ELR (cell line): ENCODE measurements around the gene FAM47E.
"Not testable (repeated sequence)": the region's sequence is repeated elsewhere in the genome, so short reads cannot be mapped to it uniquely, and the experiment has no call there.

Experiments used
- DNase-seq: peaks from one replicate; pipeline ENCODE4 v3.0.0-alpha.2; 2015; ENCODE audit warnings: low read depth

Gene FAM47E

GRCh38 chr4:76270244-76271175, 19.0 kb downstream of the FAM47E start:
- no peak for DNase-seq

DNA sequence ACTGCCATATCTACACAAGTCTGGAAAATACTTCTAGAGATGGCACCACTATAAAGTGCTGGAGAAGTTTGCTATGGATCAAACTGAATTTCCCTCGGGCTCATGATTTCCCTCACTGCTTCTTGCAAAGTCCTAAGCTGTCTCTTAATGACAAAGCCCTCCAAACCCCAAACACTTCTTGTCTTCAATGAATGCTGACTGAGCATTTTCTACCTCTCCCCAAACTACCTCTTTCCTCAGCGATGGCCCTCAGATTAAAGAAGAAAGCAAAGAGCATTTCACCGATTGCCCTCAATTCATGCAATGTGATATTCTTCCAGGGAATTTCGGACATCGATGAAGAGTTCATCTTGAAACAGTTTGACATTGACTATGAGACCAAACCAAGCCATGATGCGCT, 19.7 kb downstream of the FAM47E start:
- DNase-seq: no peak

- DNase-seq: no peak
These were observed 20.6 kb downstream of the FAM47E start for GRCh38 chr4:76272073-76272472.

DNA sequence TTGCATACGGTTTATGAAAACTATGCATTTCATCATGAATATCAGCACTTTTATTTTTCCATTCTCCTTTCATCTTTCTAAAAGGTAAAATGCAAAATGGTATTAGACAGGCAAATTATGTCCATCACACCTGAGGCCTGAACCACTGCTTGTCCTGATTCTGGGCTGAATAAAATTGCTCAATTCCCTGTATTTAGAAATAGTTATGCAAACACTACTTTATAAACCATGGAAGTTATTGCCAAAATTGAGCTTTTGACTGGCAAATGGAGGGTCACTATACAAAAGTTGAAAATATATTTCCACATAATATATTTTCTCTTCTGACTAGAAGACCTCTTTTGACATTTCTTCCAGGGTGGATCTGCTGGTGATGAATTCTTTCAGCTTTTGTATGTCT, 21.1 kb downstream of the FAM47E start:
- DNase-seq: no peak

DNA sequence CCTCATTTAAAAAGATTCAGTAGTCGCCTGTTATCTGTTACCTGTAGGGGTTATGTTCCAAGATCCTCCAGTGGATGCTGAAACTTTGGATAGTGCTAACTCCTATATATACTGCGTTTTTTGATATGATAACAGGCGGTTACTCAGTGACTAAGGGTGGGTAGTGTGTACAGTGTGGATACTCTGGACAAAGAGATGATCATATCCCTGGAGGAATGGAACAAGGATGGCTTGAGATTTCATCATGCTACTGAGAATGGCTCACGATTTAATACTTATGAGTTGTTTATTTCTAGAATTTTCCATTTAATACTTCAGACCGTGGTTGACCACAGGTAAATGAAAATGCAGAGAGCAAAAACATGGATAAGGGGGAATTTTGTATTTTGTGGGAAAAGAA, 21.5 kb downstream of the FAM47E start:
- DNase-seq: no peak

DNA sequence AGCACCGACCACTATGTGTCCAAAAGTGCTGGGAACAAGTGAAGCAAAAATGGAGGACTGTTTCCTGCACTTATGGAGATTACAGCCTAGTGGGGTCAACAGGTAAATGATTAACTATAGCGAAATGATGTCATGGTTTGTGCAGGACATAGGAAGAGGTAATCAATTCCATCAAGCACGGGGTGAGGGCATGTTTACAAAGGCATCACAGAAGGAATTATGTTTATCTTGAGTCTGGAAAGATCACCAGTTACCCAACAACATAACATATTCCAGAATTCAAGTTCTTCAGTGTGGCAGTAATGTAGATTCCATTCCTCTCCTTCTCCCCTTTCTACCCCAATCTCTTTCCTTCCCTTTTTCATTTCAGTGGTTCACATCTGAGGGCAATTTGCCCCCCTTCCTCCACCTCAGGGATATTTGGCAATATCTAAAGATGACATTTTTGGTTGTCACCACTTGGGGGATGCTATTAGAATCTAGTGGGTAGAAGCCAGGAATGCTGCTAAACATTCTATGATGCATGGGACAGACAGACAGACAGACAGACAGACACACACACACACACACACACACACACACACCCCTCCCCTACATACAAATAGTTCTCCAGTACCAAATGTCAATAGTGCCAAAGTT, 24.1 kb downstream of the FAM47E start:
- DNase-seq: no peak

DNA sequence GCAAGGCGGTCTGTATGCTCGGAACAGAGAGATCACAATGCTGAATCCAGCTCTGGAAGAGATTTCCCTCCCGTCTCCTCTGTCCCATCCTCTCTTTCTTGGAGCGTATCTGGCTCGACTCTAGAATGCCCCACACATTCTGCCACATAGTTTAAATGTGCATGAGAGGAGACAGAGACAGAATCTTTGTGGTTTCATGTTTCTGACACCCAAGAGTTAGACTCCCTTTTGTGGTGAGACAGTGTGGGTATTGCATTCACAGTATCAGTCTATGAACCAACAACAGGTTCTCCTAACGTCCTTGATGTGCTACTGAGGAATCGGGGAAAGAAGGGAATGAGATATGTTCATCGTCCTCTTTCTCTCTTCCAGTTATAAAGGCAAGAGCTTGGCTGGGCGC, 25.3 kb downstream of the FAM47E start:
- no peak for DNase-seq

DNA sequence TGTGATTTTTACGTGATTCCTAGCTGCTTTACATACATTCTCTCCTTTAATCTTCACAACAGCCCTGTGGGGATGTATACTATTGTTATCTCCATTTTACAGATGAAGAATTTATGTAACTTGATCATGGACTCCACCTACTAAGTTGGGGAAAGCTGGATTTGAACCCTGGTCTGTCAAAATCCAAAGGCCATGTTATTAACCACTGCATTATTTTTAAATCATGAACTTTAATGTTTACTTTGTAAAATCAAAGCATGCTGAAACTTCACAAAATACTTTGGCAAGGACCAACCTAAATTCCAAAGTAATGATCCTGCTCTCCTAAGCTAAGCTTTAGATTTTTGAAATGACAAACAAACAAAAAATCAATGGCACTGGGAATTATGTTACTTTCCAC, 26.1 kb downstream of the FAM47E start:
- no peak for DNase-seq

DNA sequence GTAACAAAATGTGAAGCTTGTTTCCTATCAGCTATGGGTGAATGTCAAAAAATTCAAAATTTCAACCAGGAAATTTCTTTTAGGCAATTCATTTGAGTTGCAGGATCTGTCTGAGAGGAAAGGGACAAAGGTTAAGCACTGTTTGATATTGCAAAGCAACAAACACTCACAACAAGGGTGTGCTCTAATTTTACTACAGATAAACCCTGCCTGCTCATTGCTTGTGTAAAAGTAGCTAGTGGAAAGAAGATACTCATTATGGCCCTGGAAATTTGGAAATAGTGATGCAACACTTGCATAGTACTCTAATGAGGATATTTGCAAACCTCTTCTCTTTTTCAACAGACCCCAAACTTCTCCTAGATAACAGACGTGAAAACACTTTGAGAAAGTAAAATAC, 27.1 kb downstream of the FAM47E start:
- no peak for DNase-seq

DNA sequence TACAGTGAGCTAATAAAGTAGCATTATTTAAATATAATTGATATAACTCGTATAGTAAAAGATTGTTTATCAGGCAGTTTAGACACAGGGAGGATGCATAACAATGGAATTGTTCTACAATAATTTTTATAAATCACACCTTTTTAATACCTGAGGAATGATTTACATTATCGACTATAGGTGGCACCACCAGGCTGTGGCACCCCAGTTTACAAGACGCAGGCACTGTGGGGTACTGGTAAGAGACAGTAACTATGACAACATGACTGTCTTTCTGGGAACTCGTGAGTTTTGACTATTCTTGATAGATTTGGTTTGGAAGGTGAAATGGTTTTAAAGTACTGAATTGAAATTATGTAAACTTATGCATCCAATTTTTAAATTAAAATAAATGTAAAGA, 27.9 kb downstream of the FAM47E start:
- peak; percentile 16 for DNase-seq

- no peak for DNase-seq
These were observed 29.2 kb downstream of the FAM47E start for GRCh38 chr4:76280488-76281441.

DNA sequence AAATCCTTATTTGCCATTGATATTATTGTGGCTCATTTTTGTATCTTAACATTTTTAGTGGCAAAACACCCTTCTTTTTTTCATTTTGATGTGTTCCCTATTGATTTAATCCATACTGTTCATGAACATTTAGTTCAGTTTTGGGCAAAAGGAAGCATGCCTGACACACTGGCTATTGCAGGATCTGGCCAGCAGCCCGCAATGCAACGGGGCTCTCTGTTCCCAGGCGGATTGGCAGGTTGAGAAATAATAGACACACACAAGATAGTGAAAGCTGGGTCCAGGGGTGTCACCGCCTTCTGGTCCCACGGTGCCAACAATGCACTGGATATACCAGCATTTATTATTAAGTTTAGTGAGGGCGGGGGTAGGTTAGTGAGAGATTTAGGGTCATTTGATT, 30.1 kb downstream of the FAM47E start:
- DNase-seq: not testable (repeated sequence)

DNA sequence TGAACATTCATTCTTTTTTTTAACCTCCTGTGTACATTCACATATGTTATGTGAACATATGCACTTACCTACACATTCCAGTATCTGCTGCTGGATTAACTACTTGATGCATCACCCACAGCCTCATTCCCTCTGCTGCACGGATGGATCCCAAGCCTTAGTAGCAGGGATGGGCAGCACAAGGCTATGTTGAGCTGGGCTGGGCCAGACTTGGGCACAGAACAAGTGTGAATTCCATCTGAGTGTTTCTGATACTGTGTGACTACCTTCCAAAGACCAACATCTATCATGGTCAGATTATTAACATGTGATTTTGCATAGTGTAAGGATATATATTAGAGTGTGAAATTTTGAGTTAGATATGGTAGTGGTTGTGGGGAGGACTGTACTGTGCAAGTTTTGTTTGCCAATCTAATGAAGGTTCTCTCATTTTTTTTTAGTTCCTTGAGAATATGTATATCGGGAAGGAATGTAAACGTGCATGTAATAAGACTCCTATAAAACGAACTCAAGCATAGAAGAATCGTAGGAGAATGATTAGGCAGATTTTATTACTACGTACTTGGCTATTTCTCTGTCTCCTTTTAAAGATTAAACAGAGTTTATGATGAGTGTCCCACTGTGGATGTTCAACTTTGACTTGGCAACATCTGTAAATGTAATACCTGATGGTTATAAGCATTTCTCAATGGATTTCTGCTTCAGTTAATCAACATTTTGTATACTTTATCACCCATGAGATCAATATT, 31.6 kb downstream of the FAM47E start:
- DNase-seq: no peak

GRCh38 chr4:76283900-76284299, 32.4 kb downstream of the FAM47E start:
- DNase-seq: no peak

DNA sequence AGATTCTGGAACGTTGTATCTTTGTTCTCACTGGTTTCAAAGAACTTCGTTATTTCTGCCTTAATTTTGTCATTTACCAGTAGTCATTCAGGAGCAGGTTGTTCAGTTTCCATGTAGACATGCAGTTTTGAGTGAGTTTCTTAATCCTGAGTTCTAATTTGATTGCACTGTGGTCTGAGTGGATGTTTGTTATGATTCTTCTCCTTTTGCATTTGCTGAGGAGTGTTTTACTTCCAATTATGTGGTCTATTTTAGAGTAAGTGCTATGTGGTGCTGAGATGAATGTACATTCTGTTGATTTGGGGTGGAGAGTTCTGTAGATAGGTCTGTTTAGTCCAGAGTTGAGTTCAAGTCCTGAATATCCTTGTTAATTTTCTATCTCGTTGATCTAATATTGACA, 36.3 kb downstream of the FAM47E start:
- DNase-seq: not testable (repeated sequence)

- DNase-seq: no peak
These were observed 41.2 kb downstream of the FAM47E start for GRCh38 chr4:76292730-76293129.

DNA sequence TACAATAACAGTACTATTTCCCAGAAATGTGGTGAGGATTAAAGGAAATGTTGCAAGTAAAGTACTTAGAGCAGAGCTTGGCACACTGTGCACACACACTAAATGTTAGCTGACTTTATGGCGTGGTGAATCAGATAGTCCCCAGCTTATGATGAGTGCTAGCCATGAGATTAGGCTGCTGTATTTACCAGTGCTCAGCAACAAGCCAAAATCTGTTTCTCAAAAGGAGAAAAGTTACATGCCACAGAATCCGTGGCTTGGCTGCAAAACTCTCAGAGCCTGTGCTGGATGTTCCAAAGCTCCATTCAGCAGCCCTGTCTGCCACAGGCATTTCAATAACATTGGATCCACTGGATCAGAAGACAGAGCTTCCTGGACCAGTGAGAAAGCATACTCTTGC, 42.3 kb downstream of the FAM47E start:
- DNase-seq: no peak

DNA sequence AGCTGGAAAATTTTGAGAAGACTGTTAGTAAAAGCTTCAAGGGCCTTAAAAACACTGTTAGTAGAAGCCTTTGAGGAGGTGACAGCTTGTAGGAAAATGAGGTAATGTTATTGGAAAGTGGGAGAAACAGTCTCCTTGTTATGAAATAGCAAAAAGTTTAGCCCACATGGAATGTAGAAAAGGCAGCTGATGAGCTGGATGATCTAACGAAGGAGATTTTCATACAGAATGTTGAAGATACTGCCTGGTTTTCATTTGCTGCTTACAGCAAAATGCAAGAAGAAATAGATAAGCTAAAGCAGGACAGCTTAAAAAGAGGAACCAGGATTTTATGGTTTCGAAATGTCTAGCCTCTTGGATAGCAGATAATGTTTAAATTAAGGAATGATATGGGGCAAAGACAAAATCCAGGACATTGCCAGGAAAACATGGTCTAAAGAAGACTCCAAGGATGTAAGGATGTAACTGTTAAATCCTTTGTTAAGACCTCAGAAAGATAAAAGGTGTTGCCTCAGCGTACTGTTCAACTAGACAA, 44.8 kb downstream of the FAM47E start:
- DNase-seq: no peak

GRCh38 chr4:76298227-76298626, 46.7 kb downstream of the FAM47E start:
- DNase-seq: no peak

DNA sequence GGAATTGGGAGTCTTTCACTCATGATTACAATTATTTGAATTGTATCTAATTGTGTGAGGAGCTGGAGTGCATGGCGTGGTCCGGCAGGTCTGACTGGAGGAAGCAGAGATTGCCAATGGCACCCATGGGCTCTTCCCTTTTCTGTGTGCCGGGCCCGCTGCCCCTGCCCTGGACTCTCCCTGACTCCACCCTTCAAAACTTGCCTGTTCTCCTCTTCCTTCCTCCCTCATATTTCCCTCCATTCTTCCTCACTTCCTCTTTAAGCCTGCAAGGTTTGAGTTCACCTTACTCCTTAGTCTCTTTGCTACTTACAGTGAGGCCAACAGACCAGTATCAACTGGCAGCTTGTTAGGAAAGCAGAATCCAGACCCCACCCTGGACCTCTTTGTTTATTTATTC, 48.5 kb downstream of the FAM47E start:
- DNase-seq: no peak

DNA sequence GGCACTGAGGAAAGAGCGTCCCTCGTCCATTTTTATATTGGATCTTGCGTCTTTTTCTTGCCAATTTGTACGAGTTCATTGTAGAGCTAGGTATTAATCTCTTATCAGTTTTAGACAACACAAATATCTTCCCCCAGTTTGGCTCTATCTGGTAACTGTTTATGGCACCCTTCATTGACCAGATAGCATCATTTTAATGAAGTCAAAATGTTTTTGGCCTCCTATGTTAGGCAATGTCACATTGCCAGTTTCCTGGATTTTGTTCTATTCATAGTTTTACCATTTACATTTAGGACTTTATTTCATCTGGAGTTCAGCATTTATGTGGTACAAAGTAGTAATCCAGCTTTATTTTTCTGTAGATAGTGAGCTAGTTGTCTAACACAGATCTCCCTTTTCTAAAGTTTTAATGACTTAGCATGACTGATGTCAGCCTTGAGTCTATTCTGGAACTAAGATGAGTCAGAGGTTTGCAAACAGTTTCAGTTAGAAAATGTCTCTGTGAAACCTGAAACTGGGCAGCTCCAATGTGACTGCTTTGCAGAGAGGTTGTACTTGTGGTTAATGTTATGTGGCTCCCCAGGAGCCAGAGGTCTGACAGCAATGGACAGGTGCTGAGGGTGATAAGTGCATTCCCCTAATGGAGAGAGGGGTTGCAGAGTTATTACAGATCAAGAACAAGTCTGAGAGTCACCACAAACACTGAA, 49.7 kb downstream of the FAM47E start:
- peak; percentile 80 for DNase-seq
